Right lobe of liver (tissue), 4 donors: Measurements from ENCODE around the gene BTBD19.

Source experiments
- CTCF ChIP-seq, 4 donors: fragments of 200-600 bp in 3 of 4; fragments of 450-650 bp in 1 of 4; IDR thresholded peaks; one replicate each; pipeline versions ENCODE4 v1.5.1 to v1.8.0; 2016 to 2022; ENCODE audit warnings: antibody characterized with exemption in 4 of 4, mild to moderate bottlenecking in 2 of 4
- POLR2A ChIP-seq: fragments of 450-650 bp; IDR thresholded peaks from one replicate; pipeline ENCODE4 v1.6.1; 2017; ENCODE audit warnings: antibody characterized with exemption, mild to moderate bottlenecking
- donor health status: DM: no; HTN: no; CAD: no.
- donor health status: DM: no; HTN: no; CAD: no.
- donor health status: DM: no; HTN: yes; CAD: no.

GRCh38 chr1:44819608-44820327 is 11.4 kb downstream of the BTBD19 start:
- TF ChIP-seq CTCF (IDR thresholded peaks at IDR 0.05) (peak in 1 of 4 donors; percentile 6), POLR2A (peak; percentile 97)
